Measurements from ENCODE around the gene TNFRSF25.

DNA sequence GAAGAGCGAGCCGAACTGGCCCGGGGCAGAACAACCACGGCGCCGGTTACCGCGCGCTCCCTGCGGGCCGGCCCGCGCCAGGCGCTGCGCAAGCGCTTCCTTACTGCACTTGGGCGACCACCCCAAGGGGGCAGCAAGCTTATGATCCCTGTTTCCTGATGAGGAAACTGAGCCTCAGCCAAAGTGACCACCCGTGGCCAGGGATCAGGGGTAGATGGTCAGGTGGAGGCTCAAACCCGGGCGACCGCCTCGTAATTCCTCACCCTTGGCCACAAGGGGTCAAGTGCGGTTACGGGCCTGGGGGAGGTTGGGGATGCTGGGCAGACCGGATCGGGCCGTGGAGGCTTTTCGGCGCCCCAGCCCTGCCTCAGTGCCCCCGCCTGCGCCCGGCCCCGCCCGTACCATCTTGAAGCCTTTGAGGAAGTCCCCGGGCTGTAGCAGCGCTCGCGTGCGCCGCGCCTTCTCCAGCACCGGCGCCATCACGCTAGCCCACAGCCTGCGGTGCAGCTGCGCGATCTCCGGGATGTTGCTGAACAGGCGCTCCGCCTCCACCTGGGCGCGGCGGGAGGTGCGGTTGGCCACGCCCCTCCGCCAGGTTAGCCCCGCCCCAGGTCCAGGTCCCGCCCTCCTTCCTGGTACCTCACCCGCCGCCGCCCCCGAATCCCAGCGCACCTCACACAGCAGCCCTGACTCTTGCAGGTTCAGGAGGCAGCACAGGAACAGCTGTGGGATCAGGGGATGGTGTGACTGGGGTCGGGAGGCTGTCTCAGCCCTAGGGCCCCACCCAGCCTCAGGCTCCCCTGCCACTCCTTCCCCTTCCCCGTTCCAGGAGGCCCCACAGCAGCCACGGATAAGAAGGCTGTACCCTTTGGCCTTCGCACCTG, 5.4 kb upstream of the TNFRSF25 start:
- TF ChIP-seq CTCF (IDR thresholded peaks at IDR 0.05) (no peak), POLR2A (IDR thresholded peaks at IDR 0.05) (no peak)
